H9 (cell line): ENCODE measurements around the gene TAF15. TPM values are rescaled to one million over a fixed set of nuclear protein-coding genes. Genes with fewer than 3 reads are reported as not detected.

ENCODE experiments used
- DNase-seq: peaks from one replicate; pipeline ENCODE4 v3.0.0-alpha.2; 2017
- H2AFZ ChIP-seq: one replicate; pipeline ENCODE4 v1.6.1; 2013; ENCODE audit warnings: mild to moderate bottlenecking, low read length, control low read depth, moderate library complexity
- H2AK5ac ChIP-seq: 2 replicates; pipeline ENCODE4 v1.6.1; 2013; ENCODE audit warnings: low read length, control low read depth, mixed read lengths; ENCODE audit not compliant: insufficient read length
- H2BK120ac ChIP-seq: one replicate; pipeline ENCODE4 v1.6.1; 2013; ENCODE audit warnings: low read depth, mild to moderate bottlenecking, low read length, control low read depth, inconsistent platforms; ENCODE audit not compliant: poor library complexity, severe bottlenecking
- H2BK12ac ChIP-seq: 2 replicates; pipeline ENCODE4 v1.6.1; 2013; ENCODE audit warnings: low read length, control low read depth, mixed read lengths, low read depth; ENCODE audit not compliant: insufficient read length
- H2BK15ac ChIP-seq: 2 replicates; pipeline ENCODE4 v1.6.1; 2013; ENCODE audit warnings: low read depth, low read length, control low read depth
- H2BK20ac ChIP-seq: one replicate; pipeline ENCODE4 v1.6.1; 2013; ENCODE audit warnings: low read depth, mild to moderate bottlenecking, low read length, control low read depth, inconsistent platforms; ENCODE audit not compliant: poor library complexity, severe bottlenecking
- H2BK5ac ChIP-seq: 2 replicates; pipeline ENCODE4 v1.6.1; 2013; ENCODE audit warnings: low read length, control low read depth, mixed read lengths; ENCODE audit not compliant: insufficient read length
- H3K14ac ChIP-seq: 2 replicates; pipeline ENCODE4 v1.6.1; 2013; ENCODE audit warnings: low read length, control low read depth; ENCODE audit not compliant: insufficient read depth
- H3K18ac ChIP-seq: 2 replicates; pipeline ENCODE4 v1.6.1; 2013; ENCODE audit warnings: low read depth, mild to moderate bottlenecking, mixed read lengths, low read length, control low read depth; ENCODE audit not compliant: insufficient read length
- H3K23ac ChIP-seq: 2 replicates; pipeline ENCODE4 v1.6.1; 2013; ENCODE audit warnings: low read length, control low read depth, mixed read lengths, low read depth; ENCODE audit not compliant: insufficient read length
- H3K23me2 ChIP-seq: 2 replicates; pipeline ENCODE4 v1.6.1; 2013; ENCODE audit warnings: low read depth, mild to moderate bottlenecking, mixed read lengths, low read length, control low read depth; ENCODE audit not compliant: insufficient read length, poor library complexity, severe bottlenecking
- H3K27ac ChIP-seq: 2 replicates; pipeline ENCODE4 v1.5.1; 2013; ENCODE audit warnings: low read length, control low read depth, mixed read lengths, low read depth; ENCODE audit not compliant: insufficient read length
- H3K27me3 ChIP-seq: 2 replicates; pipeline ENCODE4 v1.6.1; 2013; ENCODE audit warnings: low read length, control low read depth, inconsistent platforms; ENCODE audit not compliant: insufficient read depth
- H3K4ac ChIP-seq: 2 replicates; pipeline ENCODE4 v1.6.1; 2013; ENCODE audit warnings: low read depth, mild to moderate bottlenecking, control low read depth, inconsistent platforms, low read length, moderate library complexity
- H3K4me1 ChIP-seq: 2 replicates; pipeline ENCODE4 v1.6.1; 2013; ENCODE audit warnings: low read length, control low read depth, inconsistent platforms; ENCODE audit not compliant: insufficient read depth
- H3K4me2 ChIP-seq: 2 replicates; pipeline ENCODE4 v1.6.1; 2013; ENCODE audit warnings: low read length, control low read depth, mixed read lengths; ENCODE audit not compliant: insufficient read length, insufficient read depth
- H3K56ac ChIP-seq: 2 replicates; pipeline ENCODE4 v1.6.1; 2013; ENCODE audit warnings: low read depth, mild to moderate bottlenecking, mixed read lengths, low read length, control low read depth; ENCODE audit not compliant: insufficient read length
- H3K79me1 ChIP-seq: 2 replicates; pipeline ENCODE4 v1.6.1; 2013; ENCODE audit warnings: low read depth, mild to moderate bottlenecking, moderate library complexity, low read length, control low read depth, inconsistent platforms; ENCODE audit not compliant: insufficient read depth, poor library complexity, severe bottlenecking
- H3K79me2 ChIP-seq: 2 replicates; pipeline ENCODE4 v1.6.1; 2013; ENCODE audit warnings: low read length, control low read depth, inconsistent platforms; ENCODE audit not compliant: insufficient read depth
- H3K9ac ChIP-seq: 2 replicates; pipeline ENCODE4 v1.6.1; 2013; ENCODE audit warnings: low read length, control low read depth, mixed read lengths; ENCODE audit not compliant: insufficient read length; ENCODE audit errors: extremely low read depth
- H3K9me3 ChIP-seq: one replicate; pipeline ENCODE4 v1.6.1; 2013; ENCODE audit warnings: low read depth, low read length, inconsistent platforms; ENCODE audit not compliant: control insufficient read depth
- H3T11ph ChIP-seq: one replicate; pipeline ENCODE4 v1.6.1; 2013; ENCODE audit warnings: mild to moderate bottlenecking, low read length, control low read depth, inconsistent platforms
- H4K20me1 ChIP-seq: one replicate; pipeline ENCODE4 v1.6.1; 2013; ENCODE audit not compliant: control insufficient read depth, insufficient read length, insufficient read depth
- H4K5ac ChIP-seq: 2 replicates; pipeline ENCODE4 v1.6.1; 2013; ENCODE audit warnings: low read depth, mild to moderate bottlenecking, mixed read lengths, low read length, control low read depth; ENCODE audit not compliant: insufficient read length
- H4K8ac ChIP-seq: replicated peaks from 2 replicates; pipeline ENCODE4 v1.6.1; 2013; ENCODE audit warnings: low read length, control low read depth, mixed read lengths, low read depth; ENCODE audit not compliant: insufficient read length
- H4K91ac ChIP-seq: 2 replicates; pipeline ENCODE4 v1.6.1; 2013; ENCODE audit warnings: low read depth, mild to moderate bottlenecking, moderate library complexity, mixed read lengths, low read length, control low read depth; ENCODE audit not compliant: insufficient read length
- H3K27ac Mint-ChIP-seq, 3 experiments: 2 replicates in 2 of 3; 3 replicates in 1 of 3; pipeline ENCODE4 v1.8.0; 2020 to 2021; ENCODE audit warnings: mixed read lengths in 3 of 3, mild to moderate bottlenecking in 1 of 3, moderate library complexity in 1 of 3
- H3K27me3 Mint-ChIP-seq: 2 replicates; pipeline ENCODE4 v1.8.0; 2021; ENCODE audit warnings: low read depth, mild to moderate bottlenecking, moderate library complexity, mixed read lengths
- H3K36me3 Mint-ChIP-seq, 3 experiments: 2 replicates in 2 of 3; 3 replicates in 1 of 3; pipeline ENCODE4 v1.8.0; 2020 to 2021; ENCODE audit warnings: low read depth in 3 of 3, mixed read lengths in 3 of 3; ENCODE audit not compliant: insufficient read depth in 1 of 3
- H3K4me1 Mint-ChIP-seq, 2 experiments: 2 replicates each; pipeline ENCODE4 v1.8.0; 2020; ENCODE audit warnings: mixed read lengths in 2 of 2
- H3K4me3 Mint-ChIP-seq, 2 experiments: 2 replicates in 1 of 2; 3 replicates in 1 of 2; pipeline ENCODE4 v1.8.0; 2020 to 2021; ENCODE audit warnings: mild to moderate bottlenecking in 2 of 2, mixed read lengths in 2 of 2, moderate library complexity in 1 of 2
- H3K9me3 Mint-ChIP-seq, 2 experiments: 2 replicates in 1 of 2; 3 replicates in 1 of 2; pipeline ENCODE4 v1.8.0; 2020; ENCODE audit warnings: mild to moderate bottlenecking in 2 of 2, mixed read lengths in 2 of 2, moderate library complexity in 1 of 2
- CTCF ChIP-seq: fragments of 200-600 bp; sonication (generic); conservative IDR thresholded peaks from 3 replicates; pipeline ENCODE4 v1.8.0; 2021; ENCODE audit warnings: antibody characterized with exemption, mild to moderate bottlenecking
- WGBS: extraction: QIAGEN DNeasy Blood & Tissue Kit; methylation state at CpG from one replicate; pipeline ENCODE4 v1.1.7; 2013; ENCODE audit warnings: missing lambda C conversion rate, low lambda C conversion rate, mixed read lengths; ENCODE audit not compliant: insufficient read length; ENCODE audit errors: extremely low coverage; 5-methylcytosine and 5-hydroxymethylcytosine counted together
- total RNA-seq: library from RNA; stranded (reverse); gene quantifications from 2 replicates; pipeline ENCODE4 v1.2.1, GENCODE V29; 2021

The TAF15 gene
- total RNA-seq, 1 experiment from 2014 or later = 304 TPM

GRCh38 chr17:35841101-35841500 is 31.8 kb downstream of the TAF15 start:
- no peak overlapping the region for H2AK5ac ChIP-seq
- no peak overlapping the region for H2BK120ac ChIP-seq
- no peaks in the 10 kb centered on the region for H3K9me3 ChIP-seq
- H4K5ac ChIP-seq = no peak overlapping the region
- Mint-ChIP-seq H3K27me3 (no peaks in the 10 kb centered on the region), H3K9me3 (no peaks in the 10 kb centered on the region), H3K4me3 (no peak overlapping the region), H3K27ac (no peak overlapping the region), H3K36me3 (peaks cover 60 to 90% (median 82%) of the 10 kb centered on the region in 3 experiments), H3K4me1 (no peaks in the 10 kb centered on the region)
- H3K27me3 ChIP-seq = no peaks in the 10 kb centered on the region
- no peak overlapping the region for H2BK15ac ChIP-seq
- no peak overlapping the region for H2BK12ac ChIP-seq
- no peak for DNase-seq
- H3T11ph ChIP-seq = no peak overlapping the region
- TF ChIP-seq CTCF = no peak
- no peak overlapping the region for H2BK20ac ChIP-seq
- H2BK5ac ChIP-seq = no peak overlapping the region
- no peaks in the 10 kb centered on the region for H3K4me1 ChIP-seq
- no peaks in the 10 kb centered on the region for H3K79me2 ChIP-seq
- H3K18ac ChIP-seq = no peak overlapping the region
- H3K23ac ChIP-seq = no peak overlapping the region
- no peak overlapping the region for H3K27ac ChIP-seq
- peaks cover 3% of the 10 kb centered on the region for H4K20me1 ChIP-seq
- H3K14ac ChIP-seq = no peak overlapping the region
- WGBS = no CpG with 5 or more reads among the region's 3 CpGs
- no peak overlapping the region for H4K8ac ChIP-seq
- H3K4ac ChIP-seq = no peak overlapping the region
- H2AFZ ChIP-seq = no peak overlapping the region
- no peaks in the 10 kb centered on the region for H3K79me1 ChIP-seq
- H3K9ac ChIP-seq = no peak overlapping the region
- no peak overlapping the region for H4K91ac ChIP-seq
- H3K56ac ChIP-seq = no peak overlapping the region
- H3K23me2 ChIP-seq = no peaks in the 10 kb centered on the region
- no peak overlapping the region for H3K4me2 ChIP-seq
